Measurements from ENCODE around the gene MCM10. TPM values are rescaled to one million over a fixed set of nuclear protein-coding genes. Genes with fewer than 3 reads are reported as not detected.

Gene MCM10
- total and polyA plus RNA-seq, 2 donors (not counting 3 experiments of a cell fraction or from before 2014, with no cell fraction given) = 3.3 to 31.6 TPM

DNA sequence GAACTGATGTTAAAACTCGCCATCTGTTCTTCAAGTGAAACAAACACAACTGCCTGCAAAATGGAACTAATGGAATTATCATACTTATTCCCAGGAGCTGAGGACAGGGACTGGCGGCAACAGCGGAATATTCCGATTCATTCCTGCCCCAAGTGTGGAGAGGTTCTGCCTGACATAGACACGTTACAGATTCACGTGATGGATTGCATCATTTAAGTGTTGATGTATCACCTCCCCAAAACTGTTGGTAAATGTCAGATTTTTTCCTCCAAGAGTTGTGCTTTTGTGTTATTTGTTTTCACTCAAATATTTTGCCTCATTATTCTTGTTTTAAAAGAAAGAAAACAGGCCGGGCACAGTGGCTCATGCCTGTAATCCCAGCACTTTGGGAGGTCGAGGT, 24.7 kb upstream of the MCM10 start:
- H2AFZ ChIP-seq (ENCODE audit: low read depth, low read length) = no peak overlapping the region
- dilution Hi-C loops (cut with MboI; ENCODE audit: extremely low pct_ligation_motif_present, low sequenced_read_pairs) = no loop called here
- no peaks in the 10 kb centered on the region for H3K9me3 ChIP-seq (replicated peaks; ENCODE audit: control insufficient read depth, insufficient read depth, low read length)
- no peaks in the 10 kb centered on the region for H3K27me3 ChIP-seq (ENCODE audit: control insufficient read depth in 2 of 2, insufficient read depth in 2 of 2, low read length in 2 of 2)
- H3K36me3 ChIP-seq (ENCODE audit: control insufficient read depth in 2 of 2, extremely low read depth in 1 of 2, insufficient read depth in 2 of 2, low read length in 2 of 2) = peaks cover 30 to 42% of the 10 kb centered on the region in 2 experiments
- ChIA-PET CTCF (no interaction called here), POLR2A (no interaction called here)
- intact Hi-C loops (cut with micrococcal nuclease) = no loop called here
- BruUV-seq (replicated peaks) = no TSS peak
- no peaks in the 10 kb centered on the region for H3K9me1 ChIP-seq (replicated peaks; ENCODE audit: control insufficient read depth, extremely low read depth, insufficient read depth, low read length)
- H3K27ac ChIP-seq (ENCODE audit: insufficient read depth, low read depth, low read length) = no peak overlapping the region
- no peak overlapping the region for H3K4me3 ChIP-seq (replicated peaks in 1 of 3; ENCODE audit: insufficient read depth in 1 of 3, low read depth in 1 of 3, low read length in 3 of 3)
- H3K4me1 ChIP-seq (ENCODE audit: control insufficient read depth, extremely low read depth, insufficient read depth, low read length) = no peaks in the 10 kb centered on the region
- DNase-seq (ENCODE audit: low read depth, low spot score) (no peak), FAIRE-seq (no peak)
- no peaks in the 10 kb centered on the region for H3K79me2 ChIP-seq (ENCODE audit: control insufficient read depth, insufficient read depth, low read length)
- H4K20me1 ChIP-seq (replicated peaks; ENCODE audit: control insufficient read depth, extremely low read depth, insufficient read depth, low read length) = no peaks in the 10 kb centered on the region
- H3K4me2 ChIP-seq (ENCODE audit: insufficient read depth, low read length) = no peak overlapping the region
- H3K9ac ChIP-seq (replicated peaks; ENCODE audit: extremely low read depth, insufficient read depth, low read length) = no peak overlapping the region
- TF ChIP-seq EZH2 (IDR thresholded peaks at IDR 0.05; ENCODE audit: borderline replicate concordance, low read depth, low read length, severe bottlenecking) (no peak), POLR2AphosphoS5 (IDR thresholded peaks at IDR 0.05; ENCODE audit: insufficient read depth, low read depth, low read length) (no peak), JUN (IDR thresholded peaks at IDR 0.05; ENCODE audit: borderline replicate concordance, insufficient read depth, insufficient read length, low read depth) (no peak)
- TF ChIP-seq, protein P1, sequence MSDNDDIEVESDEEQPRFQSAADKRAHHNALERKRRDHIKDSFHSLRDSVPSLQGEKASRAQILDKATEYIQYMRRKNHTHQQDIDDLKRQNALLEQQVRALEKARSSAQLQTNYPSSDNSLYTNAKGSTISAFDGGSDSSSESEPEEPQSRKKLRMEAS (IDR thresholded peaks at IDR 0.05; ENCODE audit: insufficient read depth, insufficient read length) = no peak
- TF ChIP-seq, protein P2, sequence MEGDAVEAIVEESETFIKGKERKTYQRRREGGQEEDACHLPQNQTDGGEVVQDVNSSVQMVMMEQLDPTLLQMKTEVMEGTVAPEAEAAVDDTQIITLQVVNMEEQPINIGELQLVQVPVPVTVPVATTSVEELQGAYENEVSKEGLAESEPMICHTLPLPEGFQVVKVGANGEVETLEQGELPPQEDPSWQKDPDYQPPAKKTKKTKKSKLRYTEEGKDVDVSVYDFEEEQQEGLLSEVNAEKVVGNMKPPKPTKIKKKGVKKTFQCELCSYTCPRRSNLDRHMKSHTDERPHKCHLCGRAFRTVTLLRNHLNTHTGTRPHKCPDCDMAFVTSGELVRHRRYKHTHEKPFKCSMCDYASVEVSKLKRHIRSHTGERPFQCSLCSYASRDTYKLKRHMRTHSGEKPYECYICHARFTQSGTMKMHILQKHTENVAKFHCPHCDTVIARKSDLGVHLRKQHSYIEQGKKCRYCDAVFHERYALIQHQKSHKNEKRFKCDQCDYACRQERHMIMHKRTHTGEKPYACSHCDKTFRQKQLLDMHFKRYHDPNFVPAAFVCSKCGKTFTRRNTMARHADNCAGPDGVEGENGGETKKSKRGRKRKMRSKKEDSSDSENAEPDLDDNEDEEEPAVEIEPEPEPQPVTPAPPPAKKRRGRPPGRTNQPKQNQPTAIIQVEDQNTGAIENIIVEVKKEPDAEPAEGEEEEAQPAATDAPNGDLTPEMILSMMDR (IDR thresholded peaks at IDR 0.05; ENCODE audit: extremely low read depth in 1 of 2, insufficient read depth in 1 of 2, low read depth in 1 of 2, low read length in 2 of 2) = no peak

DNA sequence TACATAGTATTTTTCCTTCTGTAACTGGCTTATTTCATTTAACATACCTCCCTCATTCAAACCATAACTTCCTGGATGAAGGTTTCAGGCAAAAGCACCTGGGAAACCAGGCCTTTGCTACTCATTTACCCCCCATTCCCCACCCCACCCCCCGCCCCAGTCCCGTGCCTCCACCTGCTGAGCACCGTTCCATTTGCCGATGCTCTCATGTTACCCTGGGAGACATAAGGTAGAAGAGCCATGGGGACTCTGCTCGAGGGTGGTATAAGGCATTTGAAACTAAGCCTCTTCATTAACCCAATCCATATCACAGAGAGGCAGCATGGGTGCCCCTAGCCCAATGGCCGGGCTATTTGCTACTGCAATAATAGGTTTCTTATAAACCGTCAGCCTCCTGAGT, 22.2 kb upstream of the MCM10 start:
- ChIA-PET POLR2A (no interaction called here), CTCF (no interaction called here)
- Histone ChIP-seq H3K27ac (ENCODE audit: insufficient read depth, low read depth, low read length) (no peak overlapping the region), H3K9me1 (replicated peaks; ENCODE audit: control insufficient read depth, extremely low read depth, insufficient read depth, low read length) (no peaks in the 10 kb centered on the region), H3K9me3 (replicated peaks; ENCODE audit: control insufficient read depth, insufficient read depth, low read length) (no peaks in the 10 kb centered on the region), H3K4me1 (ENCODE audit: control insufficient read depth, extremely low read depth, insufficient read depth, low read length) (no peaks in the 10 kb centered on the region), H3K79me2 (ENCODE audit: control insufficient read depth, insufficient read depth, low read length) (no peaks in the 10 kb centered on the region), H3K4me2 (ENCODE audit: insufficient read depth, low read length) (no peak overlapping the region), H3K27me3 (ENCODE audit: control insufficient read depth in 2 of 2, insufficient read depth in 2 of 2, low read length in 2 of 2) (no peaks in the 10 kb centered on the region), H3K36me3 (ENCODE audit: control insufficient read depth in 2 of 2, extremely low read depth in 1 of 2, insufficient read depth in 2 of 2, low read length in 2 of 2) (peaks cover 12 to 28% of the 10 kb centered on the region in 2 experiments), H4K20me1 (replicated peaks; ENCODE audit: control insufficient read depth, extremely low read depth, insufficient read depth, low read length) (no peaks in the 10 kb centered on the region), H2AFZ (ENCODE audit: low read depth, low read length) (no peak overlapping the region), H3K9ac (replicated peaks; ENCODE audit: extremely low read depth, insufficient read depth, low read length) (no peak overlapping the region), H3K4me3 (replicated peaks in 1 of 3; ENCODE audit: insufficient read depth in 1 of 3, low read depth in 1 of 3, low read length in 3 of 3) (no peak overlapping the region)
- intact Hi-C loops (cut with micrococcal nuclease) = no loop called here
- FAIRE-seq (no peak), DNase-seq (ENCODE audit: low read depth, low spot score) (no peak)
- TF ChIP-seq POLR2A (IDR thresholded peaks at IDR 0.05; ENCODE audit: low read depth, low read length) (no peak), FOS (IDR thresholded peaks at IDR 0.05; ENCODE audit: borderline replicate concordance, insufficient read depth, low read length) (no peak), EZH2 (IDR thresholded peaks at IDR 0.05; ENCODE audit: borderline replicate concordance, low read depth, low read length, severe bottlenecking) (no peak)
- dilution Hi-C loops (cut with MboI; ENCODE audit: extremely low pct_ligation_motif_present, low sequenced_read_pairs) = no loop called here
- no TSS peak for BruUV-seq (replicated peaks)

Measured in endothelial cell of umbilical vein (primary cell).